NCI-H146 (cell line): ENCODE measurements around the gene WNT5B.
"Not testable (repeated sequence)": the region's sequence is repeated elsewhere in the genome, so short reads cannot be mapped to it uniquely, and the experiment has no call there.

Experiments
- DNase-seq: peaks from one replicate; lab custom pipeline; 2025; lab: John Stamatoyannopoulos, UW

The WNT5B gene

GRCh38 chr12:1598757-1599156 lies 30.3 kb upstream of the WNT5B start:
- no peak for DNase-seq

GRCh38 chr12:1602706-1603105 lies 26.3 kb upstream of the WNT5B start:
- DNase-seq, result not testable (repeated sequence)

- DNase-seq, result no peak
These were observed 25.6 kb upstream of the WNT5B start for GRCh38 chr12:1603269-1603993.

- DNase-seq, result no peak
These were observed 24.6 kb upstream of the WNT5B start for GRCh38 chr12:1604464-1604863.

GRCh38 chr12:1605129-1606020 lies 23.7 kb upstream of the WNT5B start:
- DNase-seq, result peak; percentile 85

GRCh38 chr12:1606021-1606622 lies 22.9 kb upstream of the WNT5B start:
- DNase-seq, result peak; percentile 58

- DNase-seq, result no peak
These were observed 20.9 kb upstream of the WNT5B start for GRCh38 chr12:1607940-1608712.

- no peak for DNase-seq
These were observed 20.3 kb upstream of the WNT5B start for GRCh38 chr12:1608713-1609119.

- no peak for DNase-seq
These were observed 18.9 kb upstream of the WNT5B start for GRCh38 chr12:1610072-1610643.

- peak; percentile 43 for DNase-seq
These were observed 17.0 kb upstream of the WNT5B start for GRCh38 chr12:1611803-1612572.

GRCh38 chr12:1613860-1614259 lies 15.2 kb upstream of the WNT5B start:
- DNase-seq, result no peak

- DNase-seq, result no peak
These were observed 14.7 kb upstream of the WNT5B start for GRCh38 chr12:1614360-1614759.

- no peak for DNase-seq
These were observed 12.6 kb upstream of the WNT5B start for GRCh38 chr12:1616233-1617066.

- DNase-seq, result no peak
These were observed 10.5 kb upstream of the WNT5B start for GRCh38 chr12:1618489-1618888.

- DNase-seq, result no peak
These were observed 9.9 kb upstream of the WNT5B start for GRCh38 chr12:1619159-1619558.

- DNase-seq, result no peak
These were observed 9.4 kb upstream of the WNT5B start for GRCh38 chr12:1619587-1619986.

GRCh38 chr12:1620092-1620491 lies 8.9 kb upstream of the WNT5B start:
- DNase-seq, result no peak

GRCh38 chr12:1622406-1622805 lies 6.6 kb upstream of the WNT5B start:
- DNase-seq, result no peak

GRCh38 chr12:1629338-1630132 lies 504 bp downstream of the WNT5B start:
- DNase-seq, result peak; percentile 71
